ENCODE results near the gene TJP3. TPM values are rescaled to one million over a fixed set of nuclear protein-coding genes. Genes with fewer than 3 reads are reported as not detected.
A peak's percentile ranks its signal among the peaks of the same experiment; 100 is the strongest.

Gene TJP3
- total and polyA plus RNA-seq, 7 experiments from 2014 or later: 1.2 to 20.1 (median 16.1) TPM

DNA sequence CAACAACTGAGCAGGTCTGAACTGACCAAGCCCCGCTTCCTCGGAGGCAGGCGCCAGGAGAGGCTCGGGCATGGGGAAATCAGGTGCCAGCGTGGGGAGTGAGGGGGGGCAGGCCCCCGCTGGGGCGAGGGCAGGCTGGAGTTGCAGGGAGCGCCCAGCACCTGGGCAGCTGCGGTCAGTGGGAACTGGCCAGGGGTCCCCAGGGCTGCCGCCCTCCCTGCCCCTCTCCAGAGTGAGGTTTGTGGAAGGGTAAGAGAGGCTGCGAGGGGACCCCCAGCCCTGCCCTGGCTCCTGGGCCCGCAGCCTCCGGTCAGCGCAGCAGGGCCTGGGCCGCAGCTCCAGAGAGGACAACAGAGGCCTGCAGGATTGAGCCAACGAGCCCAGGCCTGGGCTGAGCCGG lies 40.4 kb upstream of the TJP3 start:
- no peak for ATAC-seq
- intact Hi-C loops (cut with micrococcal nuclease): no loop called here
- no peak for DNase-seq
- H3K9me3 Mint-ChIP-seq: no peaks in the 10 kb centered on the region
- no peak overlapping the region for H3K4me3 Mint-ChIP-seq
- peaks cover 0 to 5% (median 5%) of the 10 kb centered on the region in 5 donors for H3K36me3 Mint-ChIP-seq
- no peaks in the 10 kb centered on the region for H3K27me3 Mint-ChIP-seq
- Histone ChIP-seq H3K4me1 (ENCODE audit: control insufficient read depth in 2 of 2, insufficient read depth in 2 of 2, low read length in 2 of 2) (peaks cover 9 to 19% of the 10 kb centered on the region in 2 donors), H3K4me3 (ENCODE audit: low read length) (no peak overlapping the region), H3K27ac (ENCODE audit: low read depth, low read length) (no peak overlapping the region), H3K27me3 (ENCODE audit: control insufficient read depth in 2 of 2, insufficient read depth in 2 of 2, low read length in 2 of 2) (no peaks in the 10 kb centered on the region), H3K9me3 (ENCODE audit: control insufficient read depth in 2 of 3, low read length in 3 of 3) (no peaks in the 10 kb centered on the region), H3K36me3 (ENCODE audit: control insufficient read depth in 2 of 3, insufficient read depth in 3 of 3, low read length in 3 of 3) (peaks cover 0 to 35% (median 5%) of the 10 kb centered on the region in 3 experiments)
- ChIA-PET POLR2A (interaction anchor here (1.2 kb wide), 1 partner anchor 20 kb away, joined by 4 read pairs; no protein-coding TSS in a partner anchor), CTCF (interaction anchor here (0.7 to 1.0 kb wide), 3 partner anchors 29 to 552 kb away, joined by 3 read pairs; no protein-coding TSS in a partner anchor)
- H3K4me1 Mint-ChIP-seq: peaks cover 5 to 26% (median 15%) of the 10 kb centered on the region in 7 donors
- no peak overlapping the region for H3K27ac Mint-ChIP-seq

DNA sequence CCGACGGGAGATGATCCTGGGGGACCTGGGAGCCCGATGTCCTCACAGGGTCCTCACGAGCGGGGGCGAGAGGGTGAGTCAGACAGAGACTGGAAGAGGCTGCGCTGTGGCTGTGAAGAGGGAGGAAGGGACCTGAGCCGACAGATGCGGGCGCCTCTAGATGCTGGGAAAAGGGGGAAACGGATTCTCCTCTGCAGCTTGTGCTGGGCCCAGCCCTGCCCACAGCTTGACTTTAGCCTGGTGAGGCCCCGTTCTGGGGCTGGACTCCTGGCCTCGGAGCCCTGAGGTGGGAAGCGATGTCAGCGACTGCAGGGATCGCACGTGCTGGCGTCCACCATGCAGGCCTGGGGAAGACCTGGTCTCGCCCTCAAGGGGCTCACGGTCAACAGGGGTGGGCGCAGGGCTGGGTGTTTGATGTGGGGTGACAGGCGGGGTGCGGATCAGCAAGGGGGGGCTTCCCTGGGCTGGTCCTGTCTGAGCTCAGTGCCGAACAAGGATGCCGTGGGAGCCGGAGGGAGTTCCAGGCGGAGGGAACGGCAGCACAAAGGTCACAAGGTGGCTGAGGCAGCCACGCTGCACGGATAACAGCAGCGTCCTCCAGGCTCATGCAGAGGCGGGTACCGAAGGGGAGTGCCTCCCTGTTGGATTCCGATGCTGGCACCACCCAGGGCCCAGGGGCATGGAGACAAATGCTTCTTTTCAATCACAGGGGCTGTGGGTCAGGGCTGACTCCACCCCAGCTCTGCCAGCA lies 39.7 kb upstream of the TJP3 start:
- no peak overlapping the region for H3K4me3 ChIP-seq (ENCODE audit: low read length)
- CTCF ChIA-PET: interaction anchor here (0.7 kb wide), 1 partner anchor 126 kb away, joined by 3 read pairs; no protein-coding TSS in a partner anchor
- H3K27me3 Mint-ChIP-seq: no peaks in the 10 kb centered on the region
- peaks cover 9 to 19% of the 10 kb centered on the region in 2 donors for H3K4me1 ChIP-seq (ENCODE audit: control insufficient read depth in 2 of 2, insufficient read depth in 2 of 2, low read length in 2 of 2)
- ATAC-seq (no peak), DNase-seq (no peak)
- no peaks in the 10 kb centered on the region for H3K27me3 ChIP-seq (ENCODE audit: control insufficient read depth in 2 of 2, insufficient read depth in 2 of 2, low read length in 2 of 2)
- peaks cover 0 to 5% (median 3%) of the 10 kb centered on the region in 5 donors for H3K36me3 Mint-ChIP-seq
- H3K27ac ChIP-seq (ENCODE audit: low read depth, low read length): no peak overlapping the region
- H3K36me3 ChIP-seq (ENCODE audit: control insufficient read depth in 2 of 3, insufficient read depth in 3 of 3, low read length in 3 of 3): peaks cover 0 to 28% (median 5%) of the 10 kb centered on the region in 3 experiments
- no peak overlapping the region for H3K4me3 Mint-ChIP-seq
- H3K9me3 Mint-ChIP-seq: no peaks in the 10 kb centered on the region
- intact Hi-C loops (cut with micrococcal nuclease): no loop called here
- H3K9me3 ChIP-seq (ENCODE audit: control insufficient read depth in 2 of 3, low read length in 3 of 3): no peaks in the 10 kb centered on the region
- peaks cover 5 to 26% (median 17%) of the 10 kb centered on the region in 7 donors for H3K4me1 Mint-ChIP-seq
- POLR2A ChIA-PET: no interaction called here
- no peak overlapping the region for H3K27ac Mint-ChIP-seq

GRCh38 chr19:3669082-3669946 lies 38.9 kb upstream of the TJP3 start:
- Mint-ChIP-seq H3K9me3 (no peaks in the 10 kb centered on the region), H3K27ac (no peak overlapping the region), H3K4me1 (peaks cover 5 to 26% (median 17%) of the 10 kb centered on the region in 7 donors), H3K36me3 (peaks cover 0 to 5% (median 3%) of the 10 kb centered on the region in 5 donors), H3K27me3 (no peaks in the 10 kb centered on the region), H3K4me3 (no peak overlapping the region)
- CTCF ChIA-PET: no interaction called here
- intact Hi-C loops (cut with micrococcal nuclease): no loop called here
- no peaks in the 10 kb centered on the region for H3K9me3 ChIP-seq (ENCODE audit: control insufficient read depth in 2 of 3, low read length in 3 of 3)
- POLR2A ChIA-PET: no interaction called here
- H3K27ac ChIP-seq (ENCODE audit: low read depth, low read length): no peak overlapping the region
- no peak overlapping the region for H3K4me3 ChIP-seq (ENCODE audit: low read length)
- H3K36me3 ChIP-seq (ENCODE audit: control insufficient read depth in 2 of 3, insufficient read depth in 3 of 3, low read length in 3 of 3): peaks cover 0 to 20% (median under 1%) of the 10 kb centered on the region in 3 experiments
- H3K27me3 ChIP-seq (ENCODE audit: control insufficient read depth in 2 of 2, insufficient read depth in 2 of 2, low read length in 2 of 2): no peaks in the 10 kb centered on the region
- DNase-seq (no peak), ATAC-seq (no peak)
- H3K4me1 ChIP-seq (ENCODE audit: control insufficient read depth in 2 of 2, insufficient read depth in 2 of 2, low read length in 2 of 2): peaks cover 9 to 19% of the 10 kb centered on the region in 2 donors

DNA sequence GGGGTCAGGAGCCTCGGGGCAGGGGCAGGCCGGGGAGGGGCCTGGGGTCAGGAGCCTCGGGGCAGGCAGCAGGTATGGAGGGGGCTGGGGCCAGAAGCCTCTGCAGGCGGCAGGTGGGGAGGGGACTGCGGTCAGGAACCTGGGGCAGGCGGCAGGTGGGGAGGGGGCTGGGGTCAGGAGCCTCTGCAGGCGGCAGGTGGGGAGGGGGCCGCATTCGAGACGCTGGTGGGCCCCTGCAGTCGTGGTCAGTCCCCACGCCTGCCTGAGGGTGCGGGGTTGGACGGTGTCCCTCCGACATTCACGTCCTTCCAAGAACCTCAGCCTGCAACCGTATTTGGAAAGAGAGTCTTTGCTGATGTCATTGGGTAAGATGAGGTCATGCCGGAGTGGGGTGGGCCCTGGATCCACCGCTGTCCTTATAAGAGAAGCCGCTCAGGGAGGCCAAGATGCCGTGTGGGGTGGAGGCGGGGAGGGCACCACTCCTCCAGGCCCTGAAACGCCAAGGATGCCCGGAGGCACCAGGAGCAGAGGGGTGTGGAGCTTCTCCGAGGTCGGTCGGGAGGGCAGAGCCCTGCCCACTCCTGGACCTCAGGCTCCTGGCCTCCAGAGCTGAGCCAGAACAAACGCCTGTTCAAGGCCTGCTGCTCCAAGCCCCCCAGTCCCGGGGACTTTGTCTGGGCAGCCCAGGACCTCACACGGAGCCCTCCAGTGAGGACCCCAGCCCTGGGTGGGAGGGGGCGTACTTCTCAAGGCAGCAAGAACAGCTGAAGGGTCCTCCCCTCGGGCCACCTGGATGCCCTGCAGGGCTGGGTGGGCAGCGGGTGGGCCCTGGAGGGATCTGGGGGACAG lies 38.0 kb upstream of the TJP3 start:
- Histone ChIP-seq H3K4me3 (ENCODE audit: low read length) (no peak overlapping the region), H3K9me3 (ENCODE audit: control insufficient read depth in 2 of 3, low read length in 3 of 3) (no peaks in the 10 kb centered on the region), H3K27me3 (ENCODE audit: control insufficient read depth in 2 of 2, insufficient read depth in 2 of 2, low read length in 2 of 2) (no peaks in the 10 kb centered on the region), H3K36me3 (ENCODE audit: control insufficient read depth in 2 of 3, insufficient read depth in 3 of 3, low read length in 3 of 3) (peaks cover 0 to 11% (median 0%) of the 10 kb centered on the region in 3 experiments), H3K4me1 (ENCODE audit: control insufficient read depth in 2 of 2, insufficient read depth in 2 of 2, low read length in 2 of 2) (peaks cover 9 to 19% of the 10 kb centered on the region in 2 donors), H3K27ac (ENCODE audit: low read depth, low read length) (no peak overlapping the region)
- ATAC-seq (no peak), DNase-seq (no peak)
- ChIA-PET POLR2A (interaction anchor here (2.7 kb wide), 1 partner anchor 18 kb away, joined by 7 read pairs; no protein-coding TSS in a partner anchor), CTCF (interaction anchor here (0.6 kb wide), 1 partner anchor 100 kb away, joined by 3 read pairs; no protein-coding TSS in a partner anchor)
- intact Hi-C loops (cut with micrococcal nuclease): no loop called here
- peak overlapping the region in 3 of 10 donors; percentile 41 to 75 (median 57) for H3K4me3 Mint-ChIP-seq
- H3K4me1 Mint-ChIP-seq: peaks cover 5 to 26% (median 21%) of the 10 kb centered on the region in 7 donors
- H3K9me3 Mint-ChIP-seq: no peaks in the 10 kb centered on the region
- H3K36me3 Mint-ChIP-seq: peaks cover 0 to 9% (median 5%) of the 10 kb centered on the region in 5 donors
- peak overlapping the region in 1 of 9 donors; percentile 66 for H3K27ac Mint-ChIP-seq
- H3K27me3 Mint-ChIP-seq: no peaks in the 10 kb centered on the region

GRCh38 chr19:3670796-3671679 lies 37.1 kb upstream of the TJP3 start:
- peaks cover 5 to 25% (median 21%) of the 10 kb centered on the region in 7 donors for H3K4me1 Mint-ChIP-seq
- H3K27ac Mint-ChIP-seq: peak overlapping the region in 3 of 9 donors; percentile 66 to 77 (median 72)
- intact Hi-C loops (cut with micrococcal nuclease): no loop called here
- peak overlapping the region; percentile 3 for H3K27ac ChIP-seq (ENCODE audit: low read depth, low read length)
- no peaks in the 10 kb centered on the region for H3K27me3 Mint-ChIP-seq
- peaks cover 0 to 9% (median 5%) of the 10 kb centered on the region in 5 donors for H3K36me3 Mint-ChIP-seq
- peaks cover 0 to 10% (median 0%) of the 10 kb centered on the region in 3 experiments for H3K36me3 ChIP-seq (ENCODE audit: control insufficient read depth in 2 of 3, insufficient read depth in 3 of 3, low read length in 3 of 3)
- POLR2A ChIA-PET: interaction anchor here (2.7 kb wide), 1 partner anchor 17 kb away, joined by 7 read pairs; no protein-coding TSS in a partner anchor
- no peaks in the 10 kb centered on the region for H3K9me3 ChIP-seq (ENCODE audit: control insufficient read depth in 2 of 3, low read length in 3 of 3)
- no peaks in the 10 kb centered on the region for H3K9me3 Mint-ChIP-seq
- CTCF ChIA-PET: interaction anchor here (0.6 kb wide), 1 partner anchor 100 kb away, joined by 3 read pairs; no protein-coding TSS in a partner anchor
- DNase-seq (peak in 1 of 9 donors; percentile 49), ATAC-seq (peak; percentile 72)
- H3K4me3 Mint-ChIP-seq: peak overlapping the region in 8 of 10 donors; percentile 53 to 81 (median 58)
- no peaks in the 10 kb centered on the region for H3K27me3 ChIP-seq (ENCODE audit: control insufficient read depth in 2 of 2, insufficient read depth in 2 of 2, low read length in 2 of 2)
- no peak overlapping the region for H3K4me3 ChIP-seq (ENCODE audit: low read length)
- peaks cover 9 to 14% of the 10 kb centered on the region in 2 donors for H3K4me1 ChIP-seq (ENCODE audit: control insufficient read depth in 2 of 2, insufficient read depth in 2 of 2, low read length in 2 of 2)

Data from naive thymus-derived CD4-positive, alpha-beta T cell (primary cell).